Measurements from ENCODE around the gene CDC42BPB.

DNA sequence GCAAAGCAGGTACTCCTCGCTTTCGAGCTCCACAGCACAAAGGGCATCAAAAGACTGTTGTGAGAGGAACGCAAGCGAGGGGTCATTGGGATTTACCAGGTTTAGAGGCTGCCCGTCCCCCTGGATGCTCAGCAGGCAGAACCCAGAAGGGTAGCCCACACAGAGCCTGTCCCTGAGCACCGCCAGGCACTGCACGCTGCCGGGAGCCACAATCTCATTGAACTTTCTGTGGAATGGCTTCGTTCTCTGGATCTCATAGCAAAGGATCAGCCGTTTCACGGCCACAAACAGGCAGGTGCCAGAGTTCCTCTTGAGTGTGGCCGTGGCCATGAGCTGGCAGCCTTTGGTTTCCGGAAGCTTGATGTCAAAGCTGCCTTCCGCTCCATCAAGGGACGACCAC is 113.4 kb downstream of the CDC42BPB start:
- no peak for TF ChIP-seq ZKSCAN1 (IDR thresholded peaks at IDR 0.05; ENCODE audit: low read length)
- TF ChIP-seq, protein P1, sequence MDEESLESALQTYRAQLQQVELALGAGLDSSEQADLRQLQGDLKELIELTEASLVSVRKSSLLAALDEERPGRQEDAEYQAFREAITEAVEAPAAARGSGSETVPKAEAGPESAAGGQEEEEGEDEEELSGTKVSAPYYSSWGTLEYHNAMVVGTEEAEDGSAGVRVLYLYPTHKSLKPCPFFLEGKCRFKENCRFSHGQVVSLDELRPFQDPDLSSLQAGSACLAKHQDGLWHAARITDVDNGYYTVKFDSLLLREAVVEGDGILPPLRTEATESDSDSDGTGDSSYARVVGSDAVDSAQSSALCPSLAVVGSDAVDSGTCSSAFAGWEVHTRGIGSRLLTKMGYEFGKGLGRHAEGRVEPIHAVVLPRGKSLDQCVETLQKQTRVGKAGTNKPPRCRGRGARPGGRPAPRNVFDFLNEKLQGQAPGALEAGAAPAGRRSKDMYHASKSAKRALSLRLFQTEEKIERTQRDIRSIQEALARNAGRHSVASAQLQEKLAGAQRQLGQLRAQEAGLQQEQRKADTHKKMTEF (CRISPR knock-in tag; IDR thresholded peaks at IDR 0.05), result no peak
- TF ChIP-seq ARNT2 (CRISPR knock-in tag; IDR thresholded peaks at IDR 0.05; ENCODE audit: low read depth), result no peak
- no peak for TF ChIP-seq FOXK2 (IDR thresholded peaks at IDR 0.05)
- TF ChIP-seq NFYB (CRISPR knock-in tag; IDR thresholded peaks at IDR 0.05), result no peak
- TF ChIP-seq POLR2A (IDR thresholded peaks at IDR 0.05; ENCODE audit: insufficient read depth in 1 of 2, low read depth in 2 of 2, low read length in 2 of 2), result no peak
